HG02759 (cell line): ENCODE results near the gene C1QTNF12.

Experiments
- ATAC-seq: cut with Tn5 transposase; IDR thresholded peaks from one replicate; pipeline ENCODE4 v1.9.1; 2021; ENCODE audit warnings: mild to moderate bottlenecking, moderate library complexity; ENCODE audit not compliant: unreplicated experiment

Gene C1QTNF12

GRCh38 chr1:1215881-1216605 lies 30.5 kb downstream of the C1QTNF12 start:
- no peak for ATAC-seq

DNA sequence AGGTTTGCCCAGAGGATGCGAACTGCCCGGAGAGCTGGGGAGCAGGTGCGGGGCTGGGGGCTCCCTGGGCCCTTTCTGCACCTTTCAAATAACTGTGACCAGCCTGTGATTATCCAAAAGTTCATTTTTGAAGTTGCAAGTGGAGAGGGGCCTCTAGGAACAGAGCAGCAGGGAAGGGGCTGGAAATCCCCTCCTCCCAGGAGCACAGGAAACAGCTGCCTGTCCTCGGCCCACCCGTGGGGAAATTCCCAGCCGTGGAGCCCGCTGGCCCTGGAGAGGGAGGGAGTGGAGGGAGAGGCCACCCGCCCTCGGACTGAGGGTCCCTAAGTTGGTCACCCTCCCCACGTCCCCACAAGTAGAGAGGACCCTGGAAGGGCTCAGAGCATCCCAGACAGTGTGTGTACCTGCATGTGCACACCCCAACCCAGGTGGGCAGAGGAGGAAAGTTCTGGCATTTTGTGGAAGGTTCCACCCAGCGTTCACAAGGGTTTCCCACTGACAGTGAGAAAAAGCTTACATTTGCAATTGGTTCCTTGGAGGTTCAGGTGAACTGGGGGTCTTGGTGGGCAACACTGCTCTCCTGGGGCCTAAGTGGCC lies 31.3 kb downstream of the C1QTNF12 start:
- no peak for ATAC-seq

- no peak for ATAC-seq
Observed at GRCh38 chr1:1213345-1214265, 32.9 kb downstream of the C1QTNF12 start, which contains the start of gene TNFRSF4. Gene TNFRSF4 (minus strand): TSS chr1:1214153. CDS start chr1:1214127, 26 bp downstream.

- ATAC-seq, result no peak
Observed at GRCh38 chr1:1212780-1213344, 33.7 kb downstream of the C1QTNF12 start.

DNA sequence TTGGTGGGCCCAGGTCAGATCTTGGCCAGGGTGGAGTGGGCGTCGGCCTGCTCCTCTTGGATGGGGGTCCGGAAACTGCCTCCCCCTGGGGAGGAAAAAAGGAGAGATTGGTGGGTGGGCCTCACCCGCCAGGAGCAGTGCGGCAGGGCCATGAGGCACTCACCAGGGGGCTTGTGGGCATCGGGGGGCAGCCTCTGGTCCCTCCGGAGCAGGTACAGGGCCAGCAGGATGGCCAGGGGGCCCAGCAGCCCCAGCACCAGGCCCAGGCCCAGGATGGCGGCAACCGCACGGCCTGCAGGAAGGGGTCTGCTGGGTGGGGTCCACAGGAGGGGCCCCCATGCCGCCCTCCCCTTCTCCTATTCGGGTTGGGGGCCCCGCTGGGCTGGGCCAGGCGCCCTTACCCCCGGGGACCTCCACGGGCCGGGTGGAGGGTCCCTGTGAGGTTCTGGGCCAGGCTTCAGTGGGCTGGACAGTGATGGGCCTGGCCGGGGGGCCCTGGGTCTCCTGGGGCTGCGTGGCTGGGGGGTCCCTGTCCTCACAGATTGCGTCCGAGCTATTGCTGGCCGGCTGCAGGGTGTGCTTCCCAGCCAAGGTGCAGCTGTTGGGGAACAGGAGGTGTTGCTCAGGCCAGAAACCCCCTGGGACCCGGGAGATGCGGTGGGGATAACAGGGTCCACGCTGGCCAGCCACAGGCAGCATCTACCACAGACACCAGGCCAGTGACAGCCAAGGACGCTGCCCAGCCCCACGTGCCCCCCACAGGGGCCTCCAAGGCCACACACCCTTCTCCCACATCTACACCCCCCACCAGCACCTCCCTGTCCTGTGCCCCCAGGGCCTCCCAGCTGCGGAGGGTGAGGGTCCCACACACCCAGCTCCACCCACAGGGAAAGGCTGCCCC lies 34.7 kb downstream of the C1QTNF12 start:
- no peak for ATAC-seq

DNA sequence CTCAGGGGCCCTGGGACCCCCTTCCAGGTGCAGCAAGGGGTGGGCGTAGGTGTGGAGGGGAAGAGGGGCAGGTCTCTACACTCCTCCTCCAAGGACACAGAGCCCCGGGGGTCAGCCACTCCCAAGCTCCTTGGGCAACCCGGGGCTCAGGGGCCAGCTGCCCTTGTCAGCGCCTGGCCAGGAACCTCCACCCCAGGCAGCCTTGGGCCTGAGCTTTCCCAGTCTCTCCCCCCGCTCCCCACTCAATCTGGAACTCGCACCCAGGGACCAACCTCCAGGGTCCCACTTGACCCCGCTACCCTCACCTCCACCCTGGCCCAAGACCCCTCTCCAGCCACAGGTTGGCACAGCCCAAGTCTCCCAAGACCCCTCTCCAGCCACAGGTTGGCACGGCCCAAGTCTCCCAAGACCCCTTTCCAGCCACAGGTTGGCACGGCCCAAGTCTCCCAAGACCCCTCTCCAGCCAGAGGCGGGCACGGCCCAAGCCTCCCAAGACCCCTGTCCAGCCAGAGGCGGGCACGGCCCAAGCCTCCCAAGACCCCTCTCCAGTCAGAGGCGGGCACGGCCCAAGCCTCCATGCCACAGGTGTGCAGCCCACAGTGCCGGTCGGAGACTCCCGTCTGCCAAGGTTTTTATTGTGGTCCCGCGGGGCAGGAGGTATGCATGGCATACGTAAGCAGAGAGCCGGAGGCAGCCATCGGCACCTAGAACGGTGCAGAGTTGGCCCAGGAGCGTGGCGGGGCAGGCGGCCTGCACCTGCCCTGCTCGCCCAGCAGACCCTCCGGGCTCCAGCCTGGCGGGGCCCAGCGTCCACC lies 35.6 kb downstream of the C1QTNF12 start:
- ATAC-seq, result no peak

DNA sequence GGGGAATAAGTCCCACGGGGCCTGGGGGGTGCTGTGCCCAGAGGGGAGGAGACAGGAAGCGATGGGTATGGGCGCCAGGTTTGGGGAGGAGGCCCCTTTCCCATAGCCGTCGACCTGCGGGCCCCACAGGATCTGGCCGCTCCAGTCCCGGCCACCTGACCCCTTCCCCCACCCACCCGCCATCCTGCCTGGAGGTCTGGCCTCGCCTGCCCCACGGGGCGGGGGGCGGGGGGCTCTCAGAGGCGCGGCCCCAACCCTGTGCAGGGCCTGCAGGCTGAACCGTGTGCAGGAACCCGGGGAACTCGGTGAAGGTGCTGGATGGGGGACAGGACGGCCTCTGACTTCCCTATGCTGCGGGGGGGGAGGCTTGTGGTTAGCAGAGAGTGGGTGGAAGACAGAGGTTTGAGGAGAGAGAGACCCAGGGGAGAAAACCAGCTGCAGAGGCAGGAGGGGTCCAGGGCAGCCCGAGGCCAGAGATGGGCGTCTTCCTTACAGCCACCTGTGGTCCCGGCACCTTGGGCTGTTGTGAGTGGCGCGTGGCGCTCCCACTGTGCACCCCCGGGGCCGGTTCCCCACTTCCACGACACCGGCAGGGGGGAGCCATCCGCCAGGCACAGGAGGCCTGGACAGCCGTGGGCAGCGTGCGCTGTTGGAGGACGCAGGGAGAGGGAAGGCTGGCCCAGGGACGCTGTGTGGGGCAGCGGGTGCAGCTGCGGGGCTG lies 37.6 kb downstream of the C1QTNF12 start:
- no peak for ATAC-seq

- no peak for ATAC-seq
Observed at GRCh38 chr1:1207571-1207892, 39.0 kb downstream of the C1QTNF12 start.

GRCh38 chr1:1206966-1207531 lies 39.5 kb downstream of the C1QTNF12 start:
- no peak for ATAC-seq

DNA sequence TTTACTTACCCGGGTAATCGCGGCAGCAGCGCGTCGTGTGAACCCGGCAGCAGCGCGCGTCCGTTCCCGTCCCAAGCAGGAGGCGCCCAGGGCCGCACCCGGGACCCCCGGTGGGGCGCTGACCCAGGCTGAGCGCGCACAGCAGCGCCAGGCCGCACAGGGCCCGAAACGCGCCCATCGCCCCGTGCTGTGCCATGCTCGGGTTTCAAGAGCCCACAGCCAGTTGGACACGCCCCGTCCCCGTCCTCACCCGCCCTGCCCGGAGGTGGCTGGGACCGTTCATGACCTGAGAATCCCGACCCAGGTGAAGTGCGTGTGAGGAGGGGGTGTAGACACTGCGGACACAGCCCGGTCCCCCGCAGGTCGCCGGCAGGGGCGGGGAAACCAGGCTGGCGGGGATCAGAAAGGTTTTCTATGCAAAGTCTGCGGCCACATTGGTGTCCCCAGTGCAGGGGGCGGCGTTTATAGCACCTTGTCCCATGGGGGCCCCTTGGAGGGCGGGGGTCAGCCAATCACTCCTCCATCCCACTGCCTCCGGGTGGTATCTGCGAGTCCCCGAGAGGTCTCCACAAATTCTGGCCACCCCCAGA lies 40.1 kb downstream of the C1QTNF12 start, which contains the start of gene TNFRSF18:
Gene TNFRSF18, minus strand, starts transcription at position 217 of the 590 bp plus-strand sequence. Its CDS starts 21 bp downstream, at position 196.
- ATAC-seq, result no peak

- ATAC-seq, result no peak
Observed at GRCh38 chr1:1205769-1206375, 40.6 kb downstream of the C1QTNF12 start.

DNA sequence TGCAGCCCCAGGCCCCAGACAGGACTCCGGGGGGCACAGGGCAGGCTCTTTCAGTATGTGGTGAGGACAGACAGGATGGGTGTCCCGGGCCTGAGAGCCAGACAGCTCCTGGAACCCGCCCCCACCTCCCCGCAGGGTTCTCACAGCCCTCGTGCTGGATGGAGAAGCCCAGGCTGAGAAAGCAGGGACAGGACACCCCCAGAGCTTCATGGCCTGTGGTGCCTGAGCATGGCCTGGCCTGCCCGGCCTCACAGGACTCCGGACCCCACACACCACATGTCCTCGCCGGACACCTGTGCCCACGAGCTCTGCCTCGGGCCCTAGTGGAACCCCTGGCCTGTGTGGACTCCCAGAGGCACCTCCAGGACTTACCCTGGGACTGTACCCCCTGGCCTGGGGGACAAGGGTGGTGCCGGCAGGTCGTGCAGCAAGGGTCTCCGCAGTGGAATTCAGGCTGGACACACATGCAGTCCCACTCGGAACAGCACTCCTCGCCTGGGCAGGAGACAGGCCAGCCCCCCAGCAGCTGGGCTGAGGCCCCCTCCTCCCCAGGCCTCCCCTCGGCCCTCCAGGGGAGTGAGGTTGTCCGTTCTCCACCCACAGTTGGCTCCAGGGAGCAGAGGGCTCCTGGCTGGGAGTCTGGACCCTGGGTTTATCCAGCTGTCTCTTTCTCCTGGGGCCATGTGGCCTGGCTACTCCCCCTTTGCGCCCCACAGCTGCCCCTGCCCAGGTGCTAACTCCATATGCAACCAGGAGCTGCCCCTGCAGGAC lies 41.3 kb downstream of the C1QTNF12 start:
- ATAC-seq, result no peak

DNA sequence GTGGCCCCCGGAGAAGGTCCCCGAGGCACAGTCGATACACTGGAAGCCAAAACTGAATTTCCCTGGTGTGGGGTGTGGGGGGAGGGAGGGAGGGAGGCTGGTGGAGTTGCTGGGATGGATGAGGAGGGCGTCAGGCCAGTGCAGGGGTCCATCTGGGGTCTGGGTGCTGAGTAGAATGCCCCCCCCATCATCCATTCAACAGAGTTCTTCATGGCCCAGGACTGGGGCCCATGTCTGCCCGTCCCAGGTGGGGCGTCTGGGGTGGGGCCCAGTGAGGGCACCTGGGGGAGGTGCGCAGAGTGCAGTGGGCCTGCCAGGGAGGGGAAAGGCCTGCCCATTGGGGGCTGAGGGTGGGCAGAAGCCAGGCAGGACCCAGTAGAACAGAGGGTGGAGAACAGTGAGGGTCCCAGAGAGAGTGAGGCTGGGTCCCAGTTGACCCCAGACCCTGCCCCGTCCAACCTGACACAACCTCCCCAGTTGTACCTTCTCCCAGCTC lies 42.0 kb downstream of the C1QTNF12 start:
- ATAC-seq, result no peak

GRCh38 chr1:1203561-1204424 lies 42.7 kb downstream of the C1QTNF12 start:
- ATAC-seq, result no peak

DNA sequence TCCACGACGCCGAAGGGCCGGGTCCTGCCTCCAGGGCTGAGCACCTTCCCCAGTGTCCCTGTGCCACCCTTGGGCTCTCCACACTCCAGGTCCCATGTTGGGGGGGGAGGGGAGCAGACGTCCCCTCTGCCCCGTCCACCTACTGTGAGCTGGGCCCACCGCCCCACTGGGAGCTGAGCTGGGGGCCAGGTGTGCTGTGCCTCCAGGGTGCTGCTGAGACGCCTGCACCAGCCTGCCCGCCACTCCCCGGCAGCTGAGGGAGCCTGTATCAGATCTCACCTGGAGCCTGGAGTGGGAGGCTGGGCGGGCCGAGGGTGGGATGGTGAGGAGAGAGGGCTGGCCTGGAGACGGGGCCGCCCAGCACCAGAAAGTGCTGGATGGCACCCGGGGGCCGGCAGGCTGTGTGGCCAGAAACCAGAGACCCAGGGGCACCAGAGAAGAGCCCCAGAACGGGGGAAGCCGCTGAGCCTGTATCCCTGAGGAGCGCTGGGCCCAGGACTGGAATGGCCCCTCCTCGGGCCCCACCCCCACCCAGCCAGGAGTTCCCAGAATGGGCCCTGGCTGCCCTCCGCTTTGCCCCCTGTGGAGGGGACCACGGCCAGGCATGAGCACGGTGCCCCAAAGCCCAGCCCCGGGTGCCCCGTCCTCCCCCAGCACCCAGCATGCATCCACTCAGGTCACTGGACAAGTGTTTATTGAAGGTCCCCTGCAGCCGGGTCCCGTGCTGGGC lies 43.5 kb downstream of the C1QTNF12 start:
- ATAC-seq, result no peak
